Tibial artery (tissue), 4 donors: ENCODE results near the gene ELAVL3.

ENCODE experiments used
- DNase-seq, 2 donors: peaks; one replicate each; pipeline ENCODE4 v3.0.0-alpha.2; 2019
- H3K27ac ChIP-seq, 2 donors: fragments of 200-600 bp; sonication (generic) in 1 of 2; 1 replicate in 1 of 2; 2 replicates in 1 of 2; pipeline ENCODE4 v1.5.1; 2018 to 2019; ENCODE audit warnings: mild to moderate bottlenecking in 1 of 2
- H3K27me3 ChIP-seq, 2 donors: fragments of 200-600 bp; sonication (generic) in 1 of 2; one replicate each; pipeline versions ENCODE4 v1.5.1 to v1.6.0; 2016 to 2019
- H3K36me3 ChIP-seq, 3 donors: fragments of 200-600 bp; sonication (generic) in 2 of 3; one replicate each; pipeline ENCODE4 v1.5.1; 2016 to 2019; ENCODE audit warnings: mild to moderate bottlenecking in 2 of 3
- H3K4me1 ChIP-seq, 4 donors: fragments of 200-600 bp; sonication (generic) in 2 of 4; 1 replicate in 3 of 4; 2 replicates in 1 of 4; pipeline ENCODE4 v1.5.1; 2016 to 2019
- H3K4me3 ChIP-seq, 2 donors: fragments of 200-600 bp; sonication (generic) in 1 of 2; 1 replicate in 1 of 2; 2 replicates in 1 of 2; pipeline ENCODE4 v1.5.1; 2018 to 2019; ENCODE audit warnings: mild to moderate bottlenecking in 2 of 2
- H3K9me3 ChIP-seq, 3 donors: fragments of 200-600 bp; sonication (generic) in 1 of 3; one replicate each; pipeline ENCODE4 v1.5.1; 2016 to 2019
- CTCF ChIP-seq, 2 experiments: fragments of 200-600 bp in 1 of 2; fragments of 450-650 bp in 1 of 2; IDR thresholded peaks; one replicate each; pipeline ENCODE4 v1.5.1; 2017 to 2019; ENCODE audit warnings: antibody characterized with exemption in 2 of 2, mild to moderate bottlenecking in 1 of 2, moderate library complexity in 1 of 2
- intact Hi-C: fragments of 100-400 bp; cut with DNase I; formaldehyde crosslinking; loops from one replicate; pipeline ENCODE4 v1.15.0; 2023; ENCODE audit warnings: low total_unique reads

The ELAVL3 gene

GRCh38 chr19:11450570-11451326, 30.1 kb downstream of the ELAVL3 start:
- Histone ChIP-seq H3K27me3 (peaks cover 0 to 23% of the 10 kb centered on the region in 2 donors), H3K9me3 (no peaks in the 10 kb centered on the region), H3K4me1 (peaks cover 0 to 9% (median 4%) of the 10 kb centered on the region in 4 donors), H3K27ac (no peak overlapping the region), H3K36me3 (peaks cover 30 to 54% (median 44%) of the 10 kb centered on the region in 3 donors), H3K4me3 (no peak overlapping the region)
- DNase-seq, result no peak
- intact Hi-C loops, result no loop called here
- no peak for TF ChIP-seq CTCF (IDR thresholded peaks at IDR 0.05)

- Histone ChIP-seq H3K36me3 (peaks cover 39 to 71% (median 61%) of the 10 kb centered on the region in 3 donors), H3K27me3 (peaks cover 0 to 22% of the 10 kb centered on the region in 2 donors)
- intact Hi-C loops, result loop anchor here (5.0 to 10.0 kb wide), 2 partner anchors 74 to 157 kb away; partner anchors contain the start of gene SWSAP1
Measured at GRCh38 chr19:11448923-11449554, 31.8 kb downstream of the ELAVL3 start.

GRCh38 chr19:11448410-11448809, 32.4 kb downstream of the ELAVL3 start:
- intact Hi-C loops, result loop anchor here (5.0 to 10.0 kb wide), 2 partner anchors 74 to 156 kb away; partner anchors contain the start of gene SWSAP1
- Histone ChIP-seq H3K9me3 (no peaks in the 10 kb centered on the region), H3K27me3 (peaks cover 0 to 18% of the 10 kb centered on the region in 2 donors), H3K4me1 (peaks cover 0 to 9% (median 4%) of the 10 kb centered on the region in 4 donors), H3K27ac (no peak overlapping the region), H3K4me3 (no peak overlapping the region), H3K36me3 (peaks cover 40 to 77% (median 66%) of the 10 kb centered on the region in 3 donors)
- no peak for DNase-seq
- no peak for TF ChIP-seq CTCF (IDR thresholded peaks at IDR 0.05)

More at GRCh38 chr19:11448923-11449554, 31.8 kb downstream of the ELAVL3 start:
- H3K4me3 ChIP-seq, result no peak overlapping the region
- no peak overlapping the region for H3K27ac ChIP-seq
- TF ChIP-seq CTCF (IDR thresholded peaks at IDR 0.05), result no peak
- peaks cover 0 to 9% (median 4%) of the 10 kb centered on the region in 4 donors for H3K4me1 ChIP-seq
- no peaks in the 10 kb centered on the region for H3K9me3 ChIP-seq
- DNase-seq, result no peak

- peaks cover 46 to 85% (median 74%) of the 10 kb centered on the region in 3 donors for H3K36me3 ChIP-seq
- H3K4me1 ChIP-seq, result peaks cover 0 to 9% (median 4%) of the 10 kb centered on the region in 4 donors
- intact Hi-C loops, result loop anchor here (5.0 to 10.0 kb wide), 2 partner anchors 73 to 155 kb away; partner anchors contain the start of gene SWSAP1
- no peak overlapping the region for H3K4me3 ChIP-seq
- TF ChIP-seq CTCF (IDR thresholded peaks at IDR 0.05), result no peak
- no peaks in the 10 kb centered on the region for H3K9me3 ChIP-seq
- peaks cover 0 to 10% of the 10 kb centered on the region in 2 donors for H3K27me3 ChIP-seq
- DNase-seq, result no peak
- no peak overlapping the region for H3K27ac ChIP-seq
Measured at GRCh38 chr19:11447347-11448262, 33.2 kb downstream of the ELAVL3 start.
